Spleen (tissue), 11 donors: ENCODE data around the gene TBC1D22A. TPM values are rescaled to one million over a fixed set of nuclear protein-coding genes. Genes with fewer than 3 reads are reported as not detected.

Experiments used
- DNase-seq: peaks from one replicate; pipeline ENCODE4 v3.0.0-alpha.2; 2020
- H3K27ac ChIP-seq, 8 donors: fragments of 200-600 bp; sonication (generic) in 7 of 8; 1 replicate in 4 of 8; 2 replicates in 4 of 8; pipeline versions ENCODE4 v1.5.0 to v1.8.0; 2016 to 2021; ENCODE audit warnings: inconsistent platforms in 4 of 8, mild to moderate bottlenecking in 4 of 8, moderate library complexity in 1 of 8
- H3K27me3 ChIP-seq, 7 donors: fragments of 200-600 bp; sonication (generic) in 6 of 7; replicated peaks in 1 of 7; 1 replicate in 4 of 7; 2 replicates in 3 of 7; pipeline versions ENCODE4 v1.5.0 to v1.8.0; 2016 to 2021; ENCODE audit warnings: inconsistent platforms in 3 of 7, mild to moderate bottlenecking in 1 of 7
- H3K36me3 ChIP-seq, 6 donors: fragments of 200-600 bp; sonication (generic) in 5 of 6; 1 replicate in 4 of 6; 2 replicates in 2 of 6; pipeline versions ENCODE4 v1.5.0 to v1.8.0; 2016 to 2021; ENCODE audit warnings: inconsistent platforms in 2 of 6
- H3K4me1 ChIP-seq, 6 donors: fragments of 200-600 bp; sonication (generic) in 5 of 6; 1 replicate in 3 of 6; 2 replicates in 3 of 6; pipeline versions ENCODE4 v1.5.0 to v1.8.0; 2016 to 2021; ENCODE audit warnings: inconsistent platforms in 3 of 6
- H3K4me3 ChIP-seq, 8 donors: fragments of 200-600 bp; sonication (generic) in 7 of 8; 1 replicate in 4 of 8; 2 replicates in 4 of 8; pipeline versions ENCODE4 v1.5.0 to v1.8.0; 2016 to 2021; ENCODE audit warnings: inconsistent platforms in 4 of 8, mild to moderate bottlenecking in 4 of 8, moderate library complexity in 2 of 8
- H3K9me3 ChIP-seq, 8 donors: fragments of 200-600 bp; sonication (generic) in 7 of 8; 1 replicate in 4 of 8; 2 replicates in 4 of 8; pipeline versions ENCODE4 v1.5.0 to v1.8.0; 2016 to 2021; ENCODE audit warnings: inconsistent platforms in 4 of 8
- CTCF ChIP-seq, 11 experiments: fragments of 200-600 bp in 7 of 11; fragments of 450-650 bp in 4 of 11; sonication (generic) in 4 of 11; IDR thresholded peaks in 8 of 11; conservative IDR thresholded peaks in 3 of 11; 1 replicate in 7 of 11; 2 replicates in 4 of 11; pipeline versions ENCODE4 v1.4.0 to v1.8.0; 2016 to 2021; ENCODE audit warnings: antibody characterized with exemption in 11 of 11, inconsistent platforms in 4 of 11, mild to moderate bottlenecking in 1 of 11
- POLR2A ChIP-seq, 3 donors: fragments of 450-650 bp; IDR thresholded peaks; one replicate each; pipeline ENCODE4 v1.5.1; 2017; ENCODE audit warnings: antibody characterized with exemption in 3 of 3, mild to moderate bottlenecking in 1 of 3
- POLR2AphosphoS5 ChIP-seq, 3 donors: sonication (generic); formaldehyde crosslinking; IDR thresholded peaks; one replicate each; pipeline ENCODE4 v1.5.1; 2017; ENCODE audit warnings: antibody characterized with exemption in 3 of 3
- WGBS, 5 donors: extraction: QIAGEN DNeasy Blood & Tissue Kit in 3 of 5; methylation state at CpG; one replicate each; pipeline versions ENCODE4 v1.1.5 to v1.1.7; 2013 to 2018; 5-methylcytosine and 5-hydroxymethylcytosine counted together
- intact Hi-C: fragments of 100-400 bp; cut with DNase I; formaldehyde crosslinking; loops from one replicate; pipeline ENCODE4 v1.15.0; 2023; ENCODE audit warnings: low total_unique reads
- polyA plus RNA-seq, 3 donors: library from polyadenylated mRNA; stranded (reverse); fragments of 200-250 nt; gene quantifications; one replicate each; pipeline ENCODE4 v1.2.1, GENCODE V29; 2013
- total RNA-seq, 7 donors: library from RNA; depleted of rRNA in 3 of 7; stranded (reverse); fragments of >200 nt in 3 of 7; fragmentation: NEBNext Ultra II Directional in 4 of 7; extraction: Animal tissue kit (Norgen Biotek cat#: 25700) in 4 of 7; gene quantifications; one replicate each; pipeline versions ENCODE4 v1.1.0 to v1.2.1, GENCODE V29; 2016 to 2021
- donor health status: healthy with polysubstance abuse.
- donor health status: DM: no; HTN: no; CAD: no; lungs with moderate emphysema.
- donor health status: DM: no; HTN: no; CAD: no.
- donor health status: Bipolar disorder and iron deficiency.
- donor health status: healthy.
- donor health status: DM: no; HTN: no; CAD: no.
- donor health status: DM: yes; HTN: yes; CAD: no.

The TBC1D22A gene
- total and polyA plus RNA-seq, 10 donors, result 17.2 to 66.9 (median 49.6) TPM

- intact Hi-C loops, result no loop called here
- H3K4me3 ChIP-seq, result no peak overlapping the region
These were observed 313.1 kb downstream of the TBC1D22A start for GRCh38 chr22:47075568-47075967.

DNA sequence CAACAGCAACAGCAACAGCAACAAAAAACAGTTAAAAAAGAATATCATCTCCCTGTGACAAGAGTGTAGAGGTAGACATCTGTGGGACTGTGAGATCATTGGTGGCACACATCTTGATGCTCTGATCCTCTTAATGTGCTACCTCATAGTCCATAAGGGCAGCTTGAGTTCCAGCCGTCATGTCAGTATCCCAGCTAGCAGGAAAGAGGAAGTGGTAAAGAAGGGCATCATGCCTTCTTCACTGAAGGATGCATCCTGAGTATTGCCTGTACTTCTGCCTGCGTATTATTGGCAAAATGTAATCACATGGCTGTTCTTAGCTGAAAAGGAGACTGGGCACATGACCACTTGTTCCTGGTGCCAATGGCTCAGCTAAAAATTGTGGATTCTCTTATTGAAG lies 314.3 kb downstream of the TBC1D22A start:
- TF ChIP-seq POLR2A (IDR thresholded peaks at IDR 0.05) (no peak), CTCF (IDR thresholded peaks at IDR 0.05 in 8 of 11, conservative IDR thresholded peaks at IDR 0.05 in 3 of 11) (no peak), POLR2AphosphoS5 (IDR thresholded peaks at IDR 0.05) (no peak)
- DNase-seq, result no peak
- no peak overlapping the region for H3K4me3 ChIP-seq
- H3K27me3 ChIP-seq, result no peaks in the 10 kb centered on the region
- H3K9me3 ChIP-seq, result peaks cover 3 to 50% (median 30%) of the 10 kb centered on the region in 8 donors
- no peak overlapping the region for H3K27ac ChIP-seq
- peaks cover 0 to 59% (median 5%) of the 10 kb centered on the region in 6 donors for H3K36me3 ChIP-seq
- H3K4me1 ChIP-seq, result no peaks in the 10 kb centered on the region
- 82 to 100% (median 95%) methylated on average over 2 of the region's 2 CpGs for WGBS, 5 donors
- intact Hi-C loops, result no loop called here

More at GRCh38 chr22:47075568-47075967, 313.1 kb downstream of the TBC1D22A start:
- Histone ChIP-seq H3K27me3 (no peaks in the 10 kb centered on the region), H3K36me3 (peaks cover 0 to 59% (median 5%) of the 10 kb centered on the region in 6 donors), H3K27ac (no peak overlapping the region), H3K9me3 (peaks cover 3 to 50% (median 30%) of the 10 kb centered on the region in 8 donors), H3K4me1 (peaks cover 0 to 7% (median 5%) of the 10 kb centered on the region in 6 donors)
- DNase-seq, result no peak
- TF ChIP-seq POLR2AphosphoS5 (IDR thresholded peaks at IDR 0.05) (no peak), CTCF (IDR thresholded peaks at IDR 0.05 in 8 of 11, conservative IDR thresholded peaks at IDR 0.05 in 3 of 11) (no peak), POLR2A (IDR thresholded peaks at IDR 0.05) (no peak)

- Histone ChIP-seq H3K27me3 (no peaks in the 10 kb centered on the region), H3K36me3 (peaks cover 0 to 28% (median 0%) of the 10 kb centered on the region in 6 donors), H3K4me3 (no peak overlapping the region), H3K4me1 (no peaks in the 10 kb centered on the region), H3K9me3 (peaks cover 3 to 37% (median 17%) of the 10 kb centered on the region in 8 donors), H3K27ac (no peak overlapping the region)
- WGBS, 5 donors, result 65 to 99% (median 82%) methylated on average over 3 of the region's 3 CpGs
- no peak for DNase-seq
- intact Hi-C loops, result no loop called here
- no peak for TF ChIP-seq POLR2A (IDR thresholded peaks at IDR 0.05)
- TF ChIP-seq POLR2AphosphoS5 (IDR thresholded peaks at IDR 0.05), result no peak
- no peak for TF ChIP-seq CTCF (IDR thresholded peaks at IDR 0.05 in 8 of 11, conservative IDR thresholded peaks at IDR 0.05 in 3 of 11)
These were observed 317.6 kb downstream of the TBC1D22A start for GRCh38 chr22:47080100-47080499.

GRCh38 chr22:47082505-47082904 lies 320.1 kb downstream of the TBC1D22A start:
- H3K9me3 ChIP-seq, result peaks cover 0 to 17% (median 0%) of the 10 kb centered on the region in 8 donors
- H3K4me1 ChIP-seq, result no peaks in the 10 kb centered on the region
- intact Hi-C loops, result no loop called here
- no peak for DNase-seq
- WGBS, 5 donors, result 60 to 87% (median 72%) methylated on average over 1 of the region's 1 CpG
- H3K27ac ChIP-seq, result no peak overlapping the region
- no peak overlapping the region for H3K4me3 ChIP-seq
- no peaks in the 10 kb centered on the region for H3K27me3 ChIP-seq
- no peak for TF ChIP-seq POLR2AphosphoS5 (IDR thresholded peaks at IDR 0.05)
- TF ChIP-seq POLR2A (IDR thresholded peaks at IDR 0.05), result no peak
- TF ChIP-seq CTCF (IDR thresholded peaks at IDR 0.05 in 8 of 11, conservative IDR thresholded peaks at IDR 0.05 in 3 of 11), result no peak
- peaks cover 0 to 12% (median 0%) of the 10 kb centered on the region in 6 donors for H3K36me3 ChIP-seq
